Neural cell (in vitro differentiated cells): ENCODE data around the gene PCLO. TPM values are rescaled to one million over a fixed set of nuclear protein-coding genes. Genes with fewer than 3 reads are reported as not detected.

Experiments
- H2AFZ ChIP-seq: fragments of 200-600, 300-800 bp; sonication (generic), shearing (Covaris generic); 2 replicates; pipeline ENCODE4 v1.6.0; 2014; ENCODE audit warnings: low read depth, mild to moderate bottlenecking, antibody characterized with exemption, low read length, moderate library complexity
- H3F3A ChIP-seq: fragments of 200-600 bp; shearing (Covaris generic); 2 replicates; pipeline ENCODE4 v1.6.1; 2016; ENCODE audit warnings: mild to moderate bottlenecking, moderate library complexity, mixed read lengths, antibody characterized with exemption, low read length; ENCODE audit not compliant: insufficient read depth, poor library complexity, severe bottlenecking
- H3K27ac ChIP-seq: fragments of 200-600, 300-800 bp; sonication (generic), shearing (Covaris generic); 2 replicates; pipeline ENCODE4 v1.5.1; 2014; ENCODE audit warnings: mild to moderate bottlenecking, low read length, moderate library complexity
- H3K27me3 ChIP-seq: fragments of 300-800, 200-600 bp; sonication (generic), shearing (Covaris generic); 2 replicates; pipeline ENCODE4 v1.6.0; 2014; ENCODE audit warnings: mild to moderate bottlenecking, low read depth, low read length, moderate library complexity; ENCODE audit not compliant: insufficient read depth
- H3K36me3 ChIP-seq: fragments of 300-800, 200-600 bp; sonication (generic), shearing (Covaris generic); 2 replicates; pipeline ENCODE4 v1.5.1; 2014; ENCODE audit warnings: mild to moderate bottlenecking, antibody characterized with exemption, low read length, moderate library complexity; ENCODE audit not compliant: insufficient read depth
- H3K4me2 ChIP-seq: fragments of 300-800, 200-600 bp; sonication (generic), shearing (Covaris generic); 2 replicates; pipeline ENCODE4 v1.6.0; 2014; ENCODE audit warnings: mild to moderate bottlenecking, low read length
- H3K4me3 ChIP-seq: fragments of 300-800, 200-600 bp; sonication (generic), shearing (Covaris generic); 2 replicates; pipeline ENCODE4 v1.5.1; 2014; ENCODE audit warnings: mild to moderate bottlenecking, low read length, moderate library complexity
- H3K79me2 ChIP-seq: fragments of 200-600 bp; shearing (Covaris generic); replicated peaks from 2 replicates; pipeline ENCODE4 v1.6.0; 2014; ENCODE audit warnings: mild to moderate bottlenecking, low read length, moderate library complexity; ENCODE audit not compliant: insufficient read depth
- H3K9ac ChIP-seq: fragments of 300-800, 200-600 bp; sonication (generic), shearing (Covaris generic); 2 replicates; pipeline ENCODE4 v1.6.1; 2016; ENCODE audit warnings: mild to moderate bottlenecking, low read length, mixed read lengths
- H3K9me2 ChIP-seq: fragments of 200-600 bp; shearing (Covaris generic); 2 replicates; pipeline ENCODE4 v1.6.1; 2016; ENCODE audit warnings: mild to moderate bottlenecking, low read length, mixed read lengths; ENCODE audit not compliant: insufficient read depth
- H3K9me3 ChIP-seq: fragments of 200-600, 300-800 bp; sonication (generic), shearing (Covaris generic); 2 replicates; pipeline ENCODE4 v1.6.1; 2016; ENCODE audit warnings: mild to moderate bottlenecking, mixed run types, low read length, moderate library complexity, mixed read lengths
- H4K20me1 ChIP-seq: fragments of 200-600 bp; shearing (Covaris generic); 2 replicates; pipeline ENCODE4 v1.6.1; 2016; ENCODE audit warnings: mild to moderate bottlenecking, mixed run types; ENCODE audit not compliant: insufficient read depth
- EP300 ChIP-seq: fragments of 450-650 bp; conservative IDR thresholded peaks from 2 replicates; pipeline ENCODE4 v1.6.1; 2014; ENCODE audit warnings: antibody characterized with exemption, mild to moderate bottlenecking, moderate library complexity; ENCODE audit not compliant: poor library complexity, severe bottlenecking
- EZH2 ChIP-seq: fragments of 200-600, 300-800 bp; shearing (Covaris generic), sonication (generic); IDR thresholded peaks from 2 replicates; pipeline ENCODE4 v1.6.1; 2014; ENCODE audit warnings: antibody characterized with exemption, low read length, borderline replicate concordance, mild to moderate bottlenecking; ENCODE audit not compliant: insufficient read depth, poor library complexity, severe bottlenecking
- MXI1 ChIP-seq: fragments of 450-650 bp; conservative IDR thresholded peaks from 2 replicates; pipeline ENCODE4 v1.6.1; 2014; ENCODE audit warnings: antibody characterized with exemption, mild to moderate bottlenecking; ENCODE audit not compliant: poor library complexity, severe bottlenecking
- POLR2AphosphoS5 ChIP-seq: IDR thresholded peaks from 2 replicates; pipeline ENCODE4 v1.6.1; 2012
- RAD21 ChIP-seq: fragments of 450-650 bp; conservative IDR thresholded peaks from 2 replicates; pipeline ENCODE4 v1.6.1; 2014; ENCODE audit warnings: antibody characterized with exemption, mild to moderate bottlenecking, moderate library complexity
- SMC3 ChIP-seq: fragments of 450-650 bp; conservative IDR thresholded peaks from 2 replicates; pipeline ENCODE4 v1.6.1; 2014; ENCODE audit warnings: antibody characterized with exemption, mild to moderate bottlenecking, moderate library complexity; ENCODE audit not compliant: poor library complexity
- TAF1 ChIP-seq: IDR thresholded peaks from 2 replicates; pipeline ENCODE4 v1.6.1; 2012; ENCODE audit warnings: low read depth
- polyA plus RNA-seq: library from polyadenylated mRNA; depleted of rRNA; stranded (reverse); fragments of >200 nt; gene quantifications from 2 replicates; pipeline ENCODE4 v1.2.3, GENCODE V29; 2014
- TF ChIP-seq, protein P1 (sequence below): IDR thresholded peaks from 2 replicates; pipeline ENCODE4 v1.6.1; 2012; ENCODE audit warnings: borderline replicate concordance
- TF ChIP-seq, protein P2 (sequence below): fragments of 450-650 bp; IDR thresholded peaks from 2 replicates; pipeline ENCODE4 v1.5.1; 2014; ENCODE audit warnings: antibody characterized with exemption, mild to moderate bottlenecking, moderate library complexity; ENCODE audit not compliant: poor library complexity, severe bottlenecking

Gene PCLO
- polyA plus RNA-seq, 1 donor from 2014 or later = 25.5 TPM

DNA sequence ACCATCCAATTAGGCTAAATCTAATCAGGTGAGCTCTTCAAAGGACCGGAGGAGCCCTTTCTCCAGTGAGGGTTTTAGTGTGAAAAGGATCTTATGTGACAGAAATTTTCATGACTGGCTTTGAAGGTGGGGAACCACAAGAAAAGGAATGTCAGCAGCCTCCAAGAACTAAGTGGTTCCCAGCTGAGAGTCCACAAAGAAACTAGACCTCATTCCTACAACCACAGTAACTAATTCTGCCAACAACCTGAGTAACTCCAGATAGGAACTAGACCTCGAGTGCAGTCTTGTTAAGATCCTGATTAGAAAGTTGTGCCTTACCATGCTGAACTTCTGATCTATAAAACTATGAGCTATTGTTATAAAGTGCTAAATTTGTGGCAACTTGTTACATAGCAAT lies 51.3 kb downstream of the PCLO start:
- no peaks in the 10 kb centered on the region for H3K27me3 ChIP-seq
- no peaks in the 10 kb centered on the region for H3K9me2 ChIP-seq
- no peak overlapping the region for H3K4me3 ChIP-seq
- H3K27ac ChIP-seq = no peak overlapping the region
- no peak for TF ChIP-seq RAD21
- no peak for TF ChIP-seq TAF1
- no peak for TF ChIP-seq MXI1
- no peak for TF ChIP-seq EZH2
- TF ChIP-seq SMC3 = no peak
- no peak overlapping the region for H3K9ac ChIP-seq
- H3K79me2 ChIP-seq = no peaks in the 10 kb centered on the region
- H3K4me2 ChIP-seq = no peak overlapping the region
- H3K9me3 ChIP-seq = no peaks in the 10 kb centered on the region
- H4K20me1 ChIP-seq = no peaks in the 10 kb centered on the region
- H3K36me3 ChIP-seq = no peaks in the 10 kb centered on the region
- H2AFZ ChIP-seq = no peak overlapping the region
- H3F3A ChIP-seq = peaks cover 6% of the 10 kb centered on the region

GRCh38 chr7:83109352-83109751 lies 53.3 kb downstream of the PCLO start:
- H3K9me3 ChIP-seq = no peaks in the 10 kb centered on the region
- no peaks in the 10 kb centered on the region for H3K9me2 ChIP-seq
- H2AFZ ChIP-seq = no peak overlapping the region
- no peaks in the 10 kb centered on the region for H3K36me3 ChIP-seq
- H3K9ac ChIP-seq = no peak overlapping the region
- H3K27ac ChIP-seq = peak overlapping the region; percentile 48
- no peaks in the 10 kb centered on the region for H3K79me2 ChIP-seq
- H3K4me3 ChIP-seq = peak overlapping the region; percentile 9
- H4K20me1 ChIP-seq = no peaks in the 10 kb centered on the region
- H3K4me2 ChIP-seq = peak overlapping the region; percentile 33
- H3K27me3 ChIP-seq = no peaks in the 10 kb centered on the region
- TF ChIP-seq EZH2 (no peak), POLR2AphosphoS5 (peak; percentile 59), RAD21 (no peak), EP300 (peak; percentile 91)
- TF ChIP-seq, protein P1, sequence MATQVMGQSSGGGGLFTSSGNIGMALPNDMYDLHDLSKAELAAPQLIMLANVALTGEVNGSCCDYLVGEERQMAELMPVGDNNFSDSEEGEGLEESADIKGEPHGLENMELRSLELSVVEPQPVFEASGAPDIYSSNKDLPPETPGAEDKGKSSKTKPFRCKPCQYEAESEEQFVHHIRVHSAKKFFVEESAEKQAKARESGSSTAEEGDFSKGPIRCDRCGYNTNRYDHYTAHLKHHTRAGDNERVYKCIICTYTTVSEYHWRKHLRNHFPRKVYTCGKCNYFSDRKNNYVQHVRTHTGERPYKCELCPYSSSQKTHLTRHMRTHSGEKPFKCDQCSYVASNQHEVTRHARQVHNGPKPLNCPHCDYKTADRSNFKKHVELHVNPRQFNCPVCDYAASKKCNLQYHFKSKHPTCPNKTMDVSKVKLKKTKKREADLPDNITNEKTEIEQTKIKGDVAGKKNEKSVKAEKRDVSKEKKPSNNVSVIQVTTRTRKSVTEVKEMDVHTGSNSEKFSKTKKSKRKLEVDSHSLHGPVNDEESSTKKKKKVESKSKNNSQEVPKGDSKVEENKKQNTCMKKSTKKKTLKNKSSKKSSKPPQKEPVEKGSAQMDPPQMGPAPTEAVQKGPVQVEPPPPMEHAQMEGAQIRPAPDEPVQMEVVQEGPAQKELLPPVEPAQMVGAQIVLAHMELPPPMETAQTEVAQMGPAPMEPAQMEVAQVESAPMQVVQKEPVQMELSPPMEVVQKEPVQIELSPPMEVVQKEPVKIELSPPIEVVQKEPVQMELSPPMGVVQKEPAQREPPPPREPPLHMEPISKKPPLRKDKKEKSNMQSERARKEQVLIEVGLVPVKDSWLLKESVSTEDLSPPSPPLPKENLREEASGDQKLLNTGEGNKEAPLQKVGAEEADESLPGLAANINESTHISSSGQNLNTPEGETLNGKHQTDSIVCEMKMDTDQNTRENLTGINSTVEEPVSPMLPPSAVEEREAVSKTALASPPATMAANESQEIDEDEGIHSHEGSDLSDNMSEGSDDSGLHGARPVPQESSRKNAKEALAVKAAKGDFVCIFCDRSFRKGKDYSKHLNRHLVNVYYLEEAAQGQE = no peak
- H3F3A ChIP-seq = peaks cover 6% of the 10 kb centered on the region

DNA sequence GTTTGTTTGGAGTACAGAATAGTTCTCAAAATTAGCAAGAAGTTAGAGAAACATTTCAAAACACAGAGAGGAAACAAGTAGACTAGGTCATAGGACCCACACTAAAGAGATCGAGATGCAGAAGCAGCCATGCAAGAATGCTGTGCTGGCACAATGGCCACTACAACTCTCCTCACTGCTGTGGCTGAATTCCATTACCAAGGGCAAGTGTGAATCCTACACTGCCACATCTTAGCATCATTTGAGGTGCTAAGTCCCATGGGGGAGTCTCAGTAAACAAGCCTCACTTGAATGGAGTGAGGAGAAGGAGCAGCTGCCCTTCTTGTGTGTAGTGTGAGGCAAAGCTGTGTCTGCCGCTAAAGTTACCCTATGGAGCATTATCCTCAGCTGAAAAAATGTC lies 56.7 kb downstream of the PCLO start:
- Histone ChIP-seq H3K9me2 (no peaks in the 10 kb centered on the region), H3K27ac (no peak overlapping the region), H3K4me3 (no peak overlapping the region), H3K27me3 (no peaks in the 10 kb centered on the region), H3K4me2 (no peak overlapping the region), H3K9me3 (no peaks in the 10 kb centered on the region), H3F3A (peaks cover 6% of the 10 kb centered on the region), H3K9ac (no peak overlapping the region), H3K36me3 (no peaks in the 10 kb centered on the region), H4K20me1 (no peaks in the 10 kb centered on the region), H2AFZ (no peak overlapping the region), H3K79me2 (peaks cover 5% of the 10 kb centered on the region)
- TF ChIP-seq TAF1 (no peak), RAD21 (no peak), MXI1 (no peak), EZH2 (no peak), EP300 (no peak), POLR2AphosphoS5 (no peak), SMC3 (no peak)
- TF ChIP-seq, protein P2, sequence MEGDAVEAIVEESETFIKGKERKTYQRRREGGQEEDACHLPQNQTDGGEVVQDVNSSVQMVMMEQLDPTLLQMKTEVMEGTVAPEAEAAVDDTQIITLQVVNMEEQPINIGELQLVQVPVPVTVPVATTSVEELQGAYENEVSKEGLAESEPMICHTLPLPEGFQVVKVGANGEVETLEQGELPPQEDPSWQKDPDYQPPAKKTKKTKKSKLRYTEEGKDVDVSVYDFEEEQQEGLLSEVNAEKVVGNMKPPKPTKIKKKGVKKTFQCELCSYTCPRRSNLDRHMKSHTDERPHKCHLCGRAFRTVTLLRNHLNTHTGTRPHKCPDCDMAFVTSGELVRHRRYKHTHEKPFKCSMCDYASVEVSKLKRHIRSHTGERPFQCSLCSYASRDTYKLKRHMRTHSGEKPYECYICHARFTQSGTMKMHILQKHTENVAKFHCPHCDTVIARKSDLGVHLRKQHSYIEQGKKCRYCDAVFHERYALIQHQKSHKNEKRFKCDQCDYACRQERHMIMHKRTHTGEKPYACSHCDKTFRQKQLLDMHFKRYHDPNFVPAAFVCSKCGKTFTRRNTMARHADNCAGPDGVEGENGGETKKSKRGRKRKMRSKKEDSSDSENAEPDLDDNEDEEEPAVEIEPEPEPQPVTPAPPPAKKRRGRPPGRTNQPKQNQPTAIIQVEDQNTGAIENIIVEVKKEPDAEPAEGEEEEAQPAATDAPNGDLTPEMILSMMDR = no peak
- TF ChIP-seq, protein P1 = no peak
